ENCODE data around the gene SIRPA. TPM values are rescaled to one million over a fixed set of nuclear protein-coding genes. Genes with fewer than 3 reads are reported as not detected.

The SIRPA gene
- total RNA-seq, 1 donor from 2014 or later = 5.0 TPM

DNA sequence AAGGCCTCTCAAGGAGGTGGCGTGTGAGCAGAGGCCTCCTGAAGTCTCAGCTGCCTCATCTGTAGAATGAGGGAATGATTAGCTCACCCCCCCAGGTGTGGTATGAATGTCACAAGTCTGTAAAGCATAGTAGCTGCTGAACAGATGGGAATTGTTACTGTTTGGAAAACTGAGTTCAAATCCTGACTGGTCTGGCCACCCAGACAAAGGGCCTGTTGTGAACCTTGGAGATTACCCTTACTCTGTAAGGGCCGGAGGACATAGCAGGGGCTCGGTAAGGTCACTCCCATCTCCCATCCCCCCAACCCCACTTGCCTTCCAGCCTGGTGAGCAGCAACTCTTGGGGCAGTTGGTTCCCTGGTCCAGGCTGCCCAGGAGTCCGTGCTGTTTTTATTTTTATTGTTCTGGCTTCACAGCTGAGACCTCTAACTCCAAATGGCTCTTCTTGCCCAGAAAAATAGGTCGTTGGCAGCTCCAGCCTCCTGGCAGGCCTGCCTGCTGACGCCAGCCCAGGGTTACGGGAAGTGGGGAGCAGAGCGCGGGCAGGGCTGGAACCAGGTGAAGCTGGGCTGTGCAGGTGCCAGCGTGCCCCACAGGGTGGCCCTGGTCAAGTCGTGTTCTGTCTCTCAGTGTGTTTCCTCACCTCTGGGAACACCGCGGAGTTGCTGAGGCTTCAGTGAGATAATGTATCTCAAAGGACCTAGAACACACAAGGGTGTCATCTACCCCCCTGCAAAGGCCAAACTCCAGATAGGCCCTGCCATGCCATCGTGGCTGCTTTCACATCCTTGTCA is 4.5 kb upstream of the SIRPA start:
- H3K27me3 ChIP-seq (ENCODE audit: control insufficient read depth, insufficient read depth, low read length) = no peaks in the 10 kb centered on the region
- FAIRE-seq (no peak), DNase-seq (ENCODE audit: low read depth) (no peak)
- TF ChIP-seq, protein P1, sequence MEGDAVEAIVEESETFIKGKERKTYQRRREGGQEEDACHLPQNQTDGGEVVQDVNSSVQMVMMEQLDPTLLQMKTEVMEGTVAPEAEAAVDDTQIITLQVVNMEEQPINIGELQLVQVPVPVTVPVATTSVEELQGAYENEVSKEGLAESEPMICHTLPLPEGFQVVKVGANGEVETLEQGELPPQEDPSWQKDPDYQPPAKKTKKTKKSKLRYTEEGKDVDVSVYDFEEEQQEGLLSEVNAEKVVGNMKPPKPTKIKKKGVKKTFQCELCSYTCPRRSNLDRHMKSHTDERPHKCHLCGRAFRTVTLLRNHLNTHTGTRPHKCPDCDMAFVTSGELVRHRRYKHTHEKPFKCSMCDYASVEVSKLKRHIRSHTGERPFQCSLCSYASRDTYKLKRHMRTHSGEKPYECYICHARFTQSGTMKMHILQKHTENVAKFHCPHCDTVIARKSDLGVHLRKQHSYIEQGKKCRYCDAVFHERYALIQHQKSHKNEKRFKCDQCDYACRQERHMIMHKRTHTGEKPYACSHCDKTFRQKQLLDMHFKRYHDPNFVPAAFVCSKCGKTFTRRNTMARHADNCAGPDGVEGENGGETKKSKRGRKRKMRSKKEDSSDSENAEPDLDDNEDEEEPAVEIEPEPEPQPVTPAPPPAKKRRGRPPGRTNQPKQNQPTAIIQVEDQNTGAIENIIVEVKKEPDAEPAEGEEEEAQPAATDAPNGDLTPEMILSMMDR (IDR thresholded peaks at IDR 0.05; ENCODE audit: insufficient read depth, low read length, severe bottlenecking) = no peak
- H3K36me3 ChIP-seq (ENCODE audit: control insufficient read depth, insufficient read depth, low read length) = no peaks in the 10 kb centered on the region
- no peak overlapping the region for H3K4me3 ChIP-seq (ENCODE audit: low read depth, low read length)

DNA sequence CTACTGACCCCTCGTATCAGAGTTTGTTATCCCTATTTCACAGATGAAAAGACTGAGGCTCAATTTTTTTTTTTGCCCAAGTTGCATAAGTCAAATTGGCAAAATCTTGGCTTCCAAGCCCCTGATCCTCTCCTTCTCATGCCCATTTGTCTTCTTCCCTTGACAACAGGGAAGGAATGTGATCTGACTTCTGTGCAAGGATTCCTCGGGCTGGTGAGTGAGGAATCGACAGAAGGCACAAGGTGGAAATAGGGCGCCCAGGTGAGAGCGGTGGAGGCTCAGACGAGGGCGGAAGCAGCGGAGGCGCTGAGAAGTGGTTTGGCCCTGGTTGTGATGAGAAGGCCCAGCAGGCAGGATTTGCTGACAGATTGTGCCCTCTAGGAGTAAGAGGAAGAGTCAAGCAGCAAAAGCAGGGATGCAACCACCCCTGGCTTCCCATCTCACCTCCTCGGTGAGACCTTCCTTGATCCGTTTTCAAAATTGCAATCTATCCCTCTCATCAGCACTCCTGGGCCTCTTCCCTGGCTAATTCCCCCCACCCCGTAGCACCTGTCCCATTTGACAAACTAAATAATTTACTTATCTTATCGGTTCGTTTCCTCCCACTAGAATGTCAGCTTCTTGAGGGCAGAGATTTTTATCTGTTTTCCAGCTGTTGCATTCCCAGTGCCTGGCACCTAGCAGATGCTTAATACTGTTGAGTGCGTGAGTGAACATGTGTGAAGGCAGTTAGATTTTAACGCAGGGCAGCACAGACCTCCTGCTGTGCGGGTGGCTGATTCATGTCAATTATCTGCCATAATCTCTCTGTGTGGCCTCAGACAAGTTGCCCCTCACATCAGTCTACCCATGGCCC is 3.7 kb upstream of the SIRPA start:
- TF ChIP-seq, protein P1 (IDR thresholded peaks at IDR 0.05; ENCODE audit: insufficient read depth, low read length, severe bottlenecking) = no peak
- Histone ChIP-seq H3K27me3 (ENCODE audit: control insufficient read depth, insufficient read depth, low read length) (no peaks in the 10 kb centered on the region), H3K4me3 (ENCODE audit: low read depth, low read length) (no peak overlapping the region), H3K36me3 (ENCODE audit: control insufficient read depth, insufficient read depth, low read length) (no peaks in the 10 kb centered on the region)
- FAIRE-seq (peak; percentile 89), DNase-seq (ENCODE audit: low read depth) (no peak)

DNA sequence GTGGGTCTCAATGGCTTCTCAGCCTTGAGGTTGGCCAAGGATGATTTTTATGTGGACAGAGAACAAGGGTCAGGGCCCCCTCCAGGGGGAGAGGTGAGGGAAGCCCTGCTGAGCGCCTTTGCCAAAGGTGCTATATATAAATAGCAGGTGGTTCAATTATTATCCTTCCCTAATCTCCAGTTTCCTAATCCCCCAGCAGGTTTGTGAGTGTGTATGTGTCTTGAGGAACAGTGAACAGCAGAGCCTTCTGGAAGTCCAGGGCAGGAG is 3.2 kb upstream of the SIRPA start:
- H3K27me3 ChIP-seq (ENCODE audit: control insufficient read depth, insufficient read depth, low read length) = no peaks in the 10 kb centered on the region
- DNase-seq (ENCODE audit: low read depth) = no peak
- no peak for FAIRE-seq
- TF ChIP-seq, protein P1 (IDR thresholded peaks at IDR 0.05; ENCODE audit: insufficient read depth, low read length, severe bottlenecking) = no peak
- H3K36me3 ChIP-seq (ENCODE audit: control insufficient read depth, insufficient read depth, low read length) = no peaks in the 10 kb centered on the region
- no peak overlapping the region for H3K4me3 ChIP-seq (ENCODE audit: low read depth, low read length)

DNA sequence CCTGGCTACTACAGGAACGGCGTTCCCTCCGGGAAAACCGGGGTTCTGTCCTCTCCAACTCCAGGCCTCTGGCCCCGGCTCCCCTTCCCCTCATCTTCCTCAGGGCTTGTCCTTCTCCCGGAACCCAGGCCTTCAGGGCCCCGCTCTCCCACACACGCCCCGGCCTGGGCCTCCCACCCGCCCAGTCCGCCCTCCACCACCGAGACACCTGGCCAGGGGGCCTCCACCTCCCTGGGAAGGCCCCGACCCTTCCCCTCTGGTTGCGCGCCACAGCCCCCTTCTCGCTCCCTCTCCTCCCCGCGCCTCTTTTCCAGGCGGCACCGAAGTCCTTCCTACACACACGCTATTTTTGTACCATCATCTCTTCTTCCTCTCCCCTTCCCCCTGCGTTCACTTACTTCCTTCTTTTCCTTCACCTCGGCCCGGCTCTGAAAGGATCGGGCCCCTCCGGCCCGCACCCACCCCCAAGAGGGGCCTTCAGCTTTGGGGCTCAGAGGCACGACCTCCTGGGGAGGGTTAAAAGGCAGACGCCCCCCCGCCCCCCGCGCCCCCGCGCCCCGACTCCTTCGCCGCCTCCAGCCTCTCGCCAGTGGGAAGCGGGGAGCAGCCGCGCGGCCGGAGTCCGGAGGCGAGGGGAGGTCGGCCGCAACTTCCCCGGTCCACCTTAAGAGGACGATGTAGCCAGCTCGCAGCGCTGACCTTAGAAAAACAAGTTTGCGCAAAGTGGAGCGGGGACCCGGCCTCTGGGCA is 1.3 kb upstream of the SIRPA start:
- DNase-seq (ENCODE audit: low read depth) (no peak), FAIRE-seq (no peak)
- H3K27me3 ChIP-seq (ENCODE audit: control insufficient read depth, insufficient read depth, low read length) = no peaks in the 10 kb centered on the region
- TF ChIP-seq, protein P1 (IDR thresholded peaks at IDR 0.05; ENCODE audit: insufficient read depth, low read length, severe bottlenecking) = no peak
- H3K4me3 ChIP-seq (ENCODE audit: low read depth, low read length) = peak overlapping the region; percentile 60
- no peaks in the 10 kb centered on the region for H3K36me3 ChIP-seq (ENCODE audit: control insufficient read depth, insufficient read depth, low read length)

DNA sequence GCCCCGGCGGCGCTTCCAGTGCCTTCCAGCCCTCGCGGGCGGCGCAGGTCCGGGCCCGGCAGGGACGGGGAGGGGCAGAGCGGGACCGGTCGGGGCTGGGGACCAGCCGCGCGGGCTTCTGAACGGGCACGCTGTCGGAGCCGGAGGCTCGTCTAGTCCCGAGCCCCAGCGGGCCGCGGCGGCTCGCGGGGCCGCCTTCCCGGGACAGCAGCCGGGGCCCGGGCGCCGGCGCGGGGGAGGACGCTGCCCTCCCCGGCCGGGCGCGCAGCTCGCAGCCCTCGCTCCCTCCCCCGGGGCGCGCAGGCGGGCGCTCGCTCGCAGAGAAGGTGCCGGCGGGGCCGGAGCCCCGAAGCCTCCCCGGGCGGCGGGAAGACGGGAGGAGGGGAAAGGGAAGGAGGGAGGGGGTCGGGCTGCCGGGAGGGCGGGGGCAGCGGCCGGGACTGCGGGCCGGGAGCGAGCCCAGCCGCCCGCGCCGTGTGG is 696 bp upstream of the SIRPA start:
- DNase-seq (ENCODE audit: low read depth) = no peak
- Histone ChIP-seq H3K4me3 (ENCODE audit: low read depth, low read length) (peak overlapping the region; percentile 60), H3K27me3 (ENCODE audit: control insufficient read depth, insufficient read depth, low read length) (no peaks in the 10 kb centered on the region), H3K36me3 (ENCODE audit: control insufficient read depth, insufficient read depth, low read length) (no peaks in the 10 kb centered on the region)
- TF ChIP-seq, protein P1 (IDR thresholded peaks at IDR 0.05; ENCODE audit: insufficient read depth, low read length, severe bottlenecking) = no peak
- no peak for FAIRE-seq
